Fibroblast of mammary gland (primary cell): ENCODE results near the gene NRDC.

Source experiments
- DNase-seq: peaks from one replicate; pipeline ENCODE4 v3.0.0-alpha.2; 2010; ENCODE audit warnings: low read depth
- H3K4me3 ChIP-seq: 2 replicates; pipeline ENCODE4 v1.5.1; 2011; ENCODE audit warnings: low read depth, mild to moderate bottlenecking, low read length, moderate library complexity; ENCODE audit not compliant: control insufficient read depth
- CTCF ChIP-seq: conservative IDR thresholded peaks from 2 replicates; pipeline ENCODE4 v1.5.1; 2011; ENCODE audit warnings: low read depth, low read length, inconsistent platforms; ENCODE audit not compliant: control insufficient read depth, insufficient read depth

The NRDC gene

GRCh38 chr1:51878616-51879336 is at the start of gene NRDC:
Gene NRDC, minus strand, starts transcription at chr1:51878727. Its CDS starts 112 bp downstream, at chr1:51878615.
- H3K4me3 ChIP-seq: peak within 1 kb of the TSS; percentile 95
- peak; percentile 100 for DNase-seq
- TF ChIP-seq CTCF: no peak

- no peak for TF ChIP-seq CTCF
- peak; percentile 47 for DNase-seq
- no peak overlapping the region for H3K4me3 ChIP-seq
These were observed 48.5 kb upstream of the NRDC start for GRCh38 chr1:51927029-51927428.

- peak; percentile 66 for TF ChIP-seq CTCF
- DNase-seq: peak; percentile 77
These were observed 47.8 kb upstream of the NRDC start for GRCh38 chr1:51926171-51926812.

GRCh38 chr1:51924455-51924854 is 45.9 kb upstream of the NRDC start:
- H3K4me3 ChIP-seq: no peak overlapping the region
- TF ChIP-seq CTCF: no peak
- DNase-seq: peak; percentile 59

More at GRCh38 chr1:51926171-51926812, 47.8 kb upstream of the NRDC start:
- no peak overlapping the region for H3K4me3 ChIP-seq

GRCh38 chr1:51922040-51922439 is 43.5 kb upstream of the NRDC start:
- no peak for TF ChIP-seq CTCF

GRCh38 chr1:51920130-51920529 is 41.6 kb upstream of the NRDC start:
- no peak for DNase-seq
- TF ChIP-seq CTCF: no peak
- no peak overlapping the region for H3K4me3 ChIP-seq

More at GRCh38 chr1:51922040-51922439, 43.5 kb upstream of the NRDC start:
- H3K4me3 ChIP-seq: no peak overlapping the region
- no peak for DNase-seq
